Breast epithelium (tissue), 4 donors: Measurements from ENCODE around the gene C11orf87. TPM values are rescaled to one million over a fixed set of nuclear protein-coding genes. Genes with fewer than 3 reads are reported as not detected.

ENCODE experiments used
- DNase-seq, 2 donors: peaks; one replicate each; pipeline ENCODE4 v3.0.0-alpha.2; 2019; ENCODE audit warnings: low spot score in 2 of 2
- H3K27ac ChIP-seq, 2 donors: fragments of 200-600 bp; sonication (generic) in 1 of 2; one replicate each; pipeline ENCODE4 v1.5.1; 2016 to 2019; ENCODE audit warnings: mild to moderate bottlenecking in 1 of 2
- H3K27me3 ChIP-seq, 2 donors: fragments of 200-600 bp; sonication (generic) in 1 of 2; one replicate each; pipeline versions ENCODE4 v1.5.1 to v1.6.0; 2017 to 2019; ENCODE audit warnings: control low read depth in 1 of 2, mild to moderate bottlenecking in 1 of 2
- H3K36me3 ChIP-seq: fragments of 200-600 bp; one replicate; pipeline ENCODE4 v1.5.1; 2019
- H3K4me1 ChIP-seq, 2 donors: fragments of 200-600 bp; sonication (generic); one replicate each; pipeline ENCODE4 v1.5.1; 2016 to 2019; ENCODE audit warnings: control low read depth in 1 of 2
- H3K4me3 ChIP-seq, 3 donors: fragments of 200-600 bp; sonication (generic); 1 replicate in 2 of 3; 2 replicates in 1 of 3; pipeline ENCODE4 v1.5.1; 2016 to 2019; ENCODE audit warnings: mild to moderate bottlenecking in 3 of 3, moderate library complexity in 2 of 3
- H3K9me3 ChIP-seq, 2 donors: fragments of 200-600 bp; sonication (generic) in 1 of 2; one replicate each; pipeline ENCODE4 v1.5.1; 2016 to 2019; ENCODE audit warnings: control low read depth in 1 of 2
- CTCF ChIP-seq, 3 donors: fragments of 450-650 bp; IDR thresholded peaks; one replicate each; pipeline ENCODE4 v1.5.1; 2016 to 2017; ENCODE audit warnings: antibody characterized with exemption in 3 of 3, mild to moderate bottlenecking in 3 of 3, moderate library complexity in 3 of 3
- POLR2A ChIP-seq: fragments of 450-650 bp; IDR thresholded peaks from one replicate; pipeline ENCODE4 v1.6.1; 2016; ENCODE audit warnings: antibody characterized with exemption, mild to moderate bottlenecking, moderate library complexity
- POLR2AphosphoS5 ChIP-seq, 3 donors: sonication (generic); formaldehyde crosslinking; IDR thresholded peaks; one replicate each; pipeline ENCODE4 v1.6.1; 2017; ENCODE audit warnings: antibody characterized with exemption in 3 of 3
- intact Hi-C: fragments of 100-400 bp; cut with DNase I; formaldehyde crosslinking; loops from one replicate; pipeline ENCODE4 v1.15.1; 2023; ENCODE audit warnings: low total_unique reads
- total RNA-seq, 3 donors: library from RNA; depleted of rRNA; stranded (reverse); fragments of >200 nt; gene quantifications; one replicate each; pipeline ENCODE4 v1.1.0, GENCODE V29; 2016

C11orf87 gene
- total RNA-seq, 3 donors from 2014 or later, result under 0.01 TPM; not detected in 2

- no peaks in the 10 kb centered on the region for H3K4me1 ChIP-seq
- no peaks in the 10 kb centered on the region for H3K36me3 ChIP-seq
- intact Hi-C loops, result no loop called here
- no peaks in the 10 kb centered on the region for H3K9me3 ChIP-seq
- H3K27me3 ChIP-seq, result no peaks in the 10 kb centered on the region
- H3K27ac ChIP-seq, result no peak overlapping the region
- no peak for DNase-seq
- no peak for TF ChIP-seq POLR2AphosphoS5 (IDR thresholded peaks at IDR 0.05)
- no peak for TF ChIP-seq CTCF (IDR thresholded peaks at IDR 0.05)
- no peak overlapping the region for H3K4me3 ChIP-seq
Measured at GRCh38 chr11:109439684-109440083, 17.7 kb downstream of the C11orf87 start.

- Histone ChIP-seq H3K4me3 (no peak overlapping the region), H3K4me1 (no peaks in the 10 kb centered on the region), H3K27ac (no peak overlapping the region), H3K27me3 (no peaks in the 10 kb centered on the region), H3K36me3 (no peaks in the 10 kb centered on the region), H3K9me3 (no peaks in the 10 kb centered on the region)
- no peak for TF ChIP-seq CTCF (IDR thresholded peaks at IDR 0.05)
- no peak for TF ChIP-seq POLR2A
- no peak for TF ChIP-seq POLR2AphosphoS5 (IDR thresholded peaks at IDR 0.05)
- intact Hi-C loops, result no loop called here
- DNase-seq, result no peak
Measured at GRCh38 chr11:109443052-109443451, 21.1 kb downstream of the C11orf87 start.

GRCh38 chr11:109454857-109455256 lies 32.9 kb downstream of the C11orf87 start:
- Histone ChIP-seq H3K4me3 (no peak overlapping the region), H3K27ac (no peak overlapping the region), H3K27me3 (no peaks in the 10 kb centered on the region), H3K4me1 (no peaks in the 10 kb centered on the region), H3K9me3 (peaks cover 0 to 3% of the 10 kb centered on the region in 2 donors), H3K36me3 (no peaks in the 10 kb centered on the region)
- DNase-seq, result no peak
- TF ChIP-seq POLR2A, result no peak
- TF ChIP-seq CTCF (IDR thresholded peaks at IDR 0.05), result no peak
- TF ChIP-seq POLR2AphosphoS5 (IDR thresholded peaks at IDR 0.05), result no peak
- intact Hi-C loops, result no loop called here
